K562 (cell line): ENCODE data around the gene PAN2. TPM values are rescaled to one million over a fixed set of nuclear protein-coding genes. Genes with fewer than 3 reads are reported as not detected.
A peak's percentile ranks its signal among the peaks of the same experiment; 100 is the strongest.

ENCODE experiments used
- CAMTA2 ChIP-seq: fragments of 250-450 bp; sonication (Bioruptor Pico); conservative IDR thresholded peaks from 2 replicates; pipeline ENCODE4 v1.5.1; 2022
- CREB1 ChIP-seq, 2 experiments: sonication (generic) in 1 of 2; formaldehyde crosslinking in 1 of 2; IDR thresholded peaks; 2 replicates each; pipeline versions ENCODE4 v1.6.1 to v1.8.0; 2012 to 2022; ENCODE audit warnings: inconsistent platforms in 1 of 2, mild to moderate bottlenecking in 1 of 2, missing genetic modification reagents in 1 of 2, moderate library complexity in 1 of 2
- CUX1 ChIP-seq: fragments of 200-800 bp; sonication (Bioruptor generic); IDR thresholded peaks from 2 replicates; pipeline ENCODE4 v1.6.1; 2016; ENCODE audit warnings: missing genetic modification characterization, missing compliant biosample characterization
- EHMT2 ChIP-seq: fragments of 450-650 bp; IDR thresholded peaks from 2 replicates; pipeline ENCODE4 v1.6.1; 2018; ENCODE audit warnings: antibody characterized with exemption
- KAT2B ChIP-seq: IDR thresholded peaks from one replicate; pipeline ENCODE4 v1.6.1; 2012; ENCODE audit warnings: low read depth, mild to moderate bottlenecking, control low read depth, inconsistent platforms, low read length, moderate library complexity
- MAFF ChIP-seq: IDR thresholded peaks from 2 replicates; pipeline ENCODE4 v1.6.1; 2012; ENCODE audit warnings: low read length, improper control_type of control experiment
- MAFK ChIP-seq: IDR thresholded peaks from 2 replicates; pipeline ENCODE4 v1.6.1; 2011; ENCODE audit warnings: low read length, improper control_type of control experiment
- POLR2AphosphoS5 ChIP-seq: IDR thresholded peaks from 2 replicates; pipeline ENCODE4 v1.6.1; 2011; ENCODE audit warnings: mild to moderate bottlenecking, low read depth, low read length, moderate library complexity; ENCODE audit not compliant: control insufficient read depth, insufficient read depth
- TAF15 ChIP-seq: fragments of 200-400 bp; formaldehyde crosslinking; IDR thresholded peaks from 2 replicates; pipeline ENCODE4 v1.6.1; 2017; ENCODE audit warnings: mild to moderate bottlenecking, low read depth, low read length, moderate library complexity
- ZNF445 ChIP-seq: fragments of 250-450 bp; sonication (Bioruptor Pico); IDR thresholded peaks from 2 replicates; pipeline ENCODE4 v1.4.0; 2020; ENCODE audit warnings: low read depth, mild to moderate bottlenecking, moderate library complexity
- ZNF696 ChIP-seq: fragments of 250-450 bp; sonication (Bioruptor Pico); conservative IDR thresholded peaks from 2 replicates; pipeline ENCODE4 v1.4.0; 2020; ENCODE audit warnings: mild to moderate bottlenecking, moderate library complexity
- polyA plus RNA-seq, 8 experiments: library from polyadenylated mRNA; depleted of rRNA in 4 of 8; stranded (reverse) in 5 of 8; unstranded in 3 of 8; fragments of >200 nt; fragmentation: Nextera tagmentation in 2 of 8; fragmentation: Illumina TruSeq in 1 of 8; extraction: Ambion mirVana in 2 of 8; extraction: Trizol in 1 of 8; gene quantifications; 2 replicates each; pipeline versions ENCODE4 v1.2.1 to v1.2.3, GENCODE V29; 2011 to 2014; ENCODE audit warnings: inconsistent platforms in 1 of 8, missing spikeins in 1 of 8
- total RNA-seq, 7 experiments: library from RNA; depleted of rRNA in 6 of 7; stranded (reverse); fragments of >200 nt in 6 of 7; fragmentation: Illumina TruSeq in 2 of 7; extraction: Trizol in 2 of 7; gene quantifications; 2 replicates each; pipeline versions ENCODE4 v1.2.1 to v1.2.3, GENCODE V29; 2011 to 2021; ENCODE audit warnings: low replicate concordance in 1 of 7
- TF ChIP-seq, protein P1 (sequence below): fragments of 250-450 bp; sonication (Bioruptor Pico); IDR thresholded peaks from 2 replicates; pipeline ENCODE4 v1.5.1; 2021; ENCODE audit warnings: mild to moderate bottlenecking
- TF ChIP-seq, protein P2 (sequence below): fragments of 250-450 bp; sonication (Bioruptor Pico); IDR thresholded peaks from 2 replicates; pipeline ENCODE4 v1.8.0; 2021; ENCODE audit warnings: borderline replicate concordance, mild to moderate bottlenecking, moderate library complexity; ENCODE audit not compliant: poor library complexity, severe bottlenecking

The PAN2 gene
- total and polyA plus RNA-seq, 9 of the 15 experiments (the other 6 are each of a cell fraction or from before 2014, with no cell fraction given): 15.0 to 66.1 (median 25.9) TPM

GRCh38 chr12:56266693-56267442, 66.9 kb downstream of the PAN2 start, which contains the start of gene COQ10A (continued):
- no peak for TF ChIP-seq CUX1 (CRISPR knock-in tag)
- TF ChIP-seq, protein P1, sequence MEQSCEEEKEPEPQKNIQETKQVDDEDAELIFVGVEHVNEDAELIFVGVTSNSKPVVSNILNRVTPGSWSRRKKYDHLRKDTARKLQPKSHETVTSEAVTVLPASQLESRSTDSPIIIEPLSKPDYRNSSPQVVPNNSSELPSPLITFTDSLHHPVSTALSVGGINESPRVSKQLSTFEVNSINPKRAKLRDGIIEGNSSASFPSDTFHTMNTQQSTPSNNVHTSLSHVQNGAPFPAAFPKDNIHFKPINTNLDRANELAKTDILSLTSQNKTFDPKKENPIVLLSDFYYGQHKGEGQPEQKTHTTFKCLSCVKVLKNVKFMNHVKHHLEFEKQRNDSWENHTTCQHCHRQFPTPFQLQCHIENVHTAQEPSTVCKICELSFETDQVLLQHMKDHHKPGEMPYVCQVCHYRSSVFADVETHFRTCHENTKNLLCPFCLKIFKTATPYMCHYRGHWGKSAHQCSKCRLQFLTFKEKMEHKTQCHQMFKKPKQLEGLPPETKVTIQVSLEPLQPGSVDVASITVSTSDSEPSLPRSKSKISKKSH (CRISPR knock-in tag): no peak
- peak; percentile 14; the same call in 1 of the 2 replicates for TF ChIP-seq MAFK
- TF ChIP-seq ZNF445: no peak
- TF ChIP-seq TAF15: no peak
- TF ChIP-seq KAT2B: no peak
- peak; percentile 67; the same call in 1 of the 2 replicates for TF ChIP-seq CREB1 (IDR thresholded peaks at IDR 0.05)
- TF ChIP-seq CREB1 (CRISPR knock-in tag; IDR thresholded peaks at IDR 0.05): peak; percentile 91
- no peak for TF ChIP-seq MAFF
- TF ChIP-seq POLR2AphosphoS5: peak; percentile 40; the same call in 1 of the 2 replicates
- TF ChIP-seq, protein P2, sequence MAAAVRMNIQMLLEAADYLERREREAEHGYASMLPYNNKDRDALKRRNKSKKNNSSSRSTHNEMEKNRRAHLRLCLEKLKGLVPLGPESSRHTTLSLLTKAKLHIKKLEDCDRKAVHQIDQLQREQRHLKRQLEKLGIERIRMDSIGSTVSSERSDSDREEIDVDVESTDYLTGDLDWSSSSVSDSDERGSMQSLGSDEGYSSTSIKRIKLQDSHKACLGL (CRISPR knock-in tag): no peak
- TF ChIP-seq EHMT2: no peak
- TF ChIP-seq ZNF696: no peak
- TF ChIP-seq CAMTA2 (CRISPR knock-in tag): no peak
